H9 (cell line): ENCODE measurements around the gene PRPSAP2. TPM values are rescaled to one million over a fixed set of nuclear protein-coding genes. Genes with fewer than 3 reads are reported as not detected.

Experiments
- DNase-seq: peaks from one replicate; pipeline ENCODE4 v3.0.0-alpha.2; 2017
- H2AFZ ChIP-seq: one replicate; pipeline ENCODE4 v1.6.1; 2013; ENCODE audit warnings: mild to moderate bottlenecking, low read length, control low read depth, moderate library complexity
- H2AK5ac ChIP-seq: 2 replicates; pipeline ENCODE4 v1.6.1; 2013; ENCODE audit warnings: low read length, control low read depth, mixed read lengths; ENCODE audit not compliant: insufficient read length
- H2BK120ac ChIP-seq: one replicate; pipeline ENCODE4 v1.6.1; 2013; ENCODE audit warnings: low read depth, mild to moderate bottlenecking, low read length, control low read depth, inconsistent platforms; ENCODE audit not compliant: poor library complexity, severe bottlenecking
- H2BK12ac ChIP-seq: 2 replicates; pipeline ENCODE4 v1.6.1; 2013; ENCODE audit warnings: low read length, control low read depth, mixed read lengths, low read depth; ENCODE audit not compliant: insufficient read length
- H2BK15ac ChIP-seq: 2 replicates; pipeline ENCODE4 v1.6.1; 2013; ENCODE audit warnings: low read depth, low read length, control low read depth
- H2BK20ac ChIP-seq: one replicate; pipeline ENCODE4 v1.6.1; 2013; ENCODE audit warnings: low read depth, mild to moderate bottlenecking, low read length, control low read depth, inconsistent platforms; ENCODE audit not compliant: poor library complexity, severe bottlenecking
- H2BK5ac ChIP-seq: 2 replicates; pipeline ENCODE4 v1.6.1; 2013; ENCODE audit warnings: low read length, control low read depth, mixed read lengths; ENCODE audit not compliant: insufficient read length
- H3K14ac ChIP-seq: 2 replicates; pipeline ENCODE4 v1.6.1; 2013; ENCODE audit warnings: low read length, control low read depth; ENCODE audit not compliant: insufficient read depth
- H3K18ac ChIP-seq: 2 replicates; pipeline ENCODE4 v1.6.1; 2013; ENCODE audit warnings: low read depth, mild to moderate bottlenecking, mixed read lengths, low read length, control low read depth; ENCODE audit not compliant: insufficient read length
- H3K23ac ChIP-seq: 2 replicates; pipeline ENCODE4 v1.6.1; 2013; ENCODE audit warnings: low read length, control low read depth, mixed read lengths, low read depth; ENCODE audit not compliant: insufficient read length
- H3K23me2 ChIP-seq: 2 replicates; pipeline ENCODE4 v1.6.1; 2013; ENCODE audit warnings: low read depth, mild to moderate bottlenecking, mixed read lengths, low read length, control low read depth; ENCODE audit not compliant: insufficient read length, poor library complexity, severe bottlenecking
- H3K27ac ChIP-seq: 2 replicates; pipeline ENCODE4 v1.5.1; 2013; ENCODE audit warnings: low read length, control low read depth, mixed read lengths, low read depth; ENCODE audit not compliant: insufficient read length
- H3K27me3 ChIP-seq: 2 replicates; pipeline ENCODE4 v1.6.1; 2013; ENCODE audit warnings: low read length, control low read depth, inconsistent platforms; ENCODE audit not compliant: insufficient read depth
- H3K4ac ChIP-seq: 2 replicates; pipeline ENCODE4 v1.6.1; 2013; ENCODE audit warnings: low read depth, mild to moderate bottlenecking, control low read depth, inconsistent platforms, low read length, moderate library complexity
- H3K4me1 ChIP-seq: 2 replicates; pipeline ENCODE4 v1.6.1; 2013; ENCODE audit warnings: low read length, control low read depth, inconsistent platforms; ENCODE audit not compliant: insufficient read depth
- H3K4me2 ChIP-seq: 2 replicates; pipeline ENCODE4 v1.6.1; 2013; ENCODE audit warnings: low read length, control low read depth, mixed read lengths; ENCODE audit not compliant: insufficient read length, insufficient read depth
- H3K56ac ChIP-seq: 2 replicates; pipeline ENCODE4 v1.6.1; 2013; ENCODE audit warnings: low read depth, mild to moderate bottlenecking, mixed read lengths, low read length, control low read depth; ENCODE audit not compliant: insufficient read length
- H3K79me1 ChIP-seq: 2 replicates; pipeline ENCODE4 v1.6.1; 2013; ENCODE audit warnings: low read depth, mild to moderate bottlenecking, moderate library complexity, low read length, control low read depth, inconsistent platforms; ENCODE audit not compliant: insufficient read depth, poor library complexity, severe bottlenecking
- H3K79me2 ChIP-seq: 2 replicates; pipeline ENCODE4 v1.6.1; 2013; ENCODE audit warnings: low read length, control low read depth, inconsistent platforms; ENCODE audit not compliant: insufficient read depth
- H3K9ac ChIP-seq: 2 replicates; pipeline ENCODE4 v1.6.1; 2013; ENCODE audit warnings: low read length, control low read depth, mixed read lengths; ENCODE audit not compliant: insufficient read length; ENCODE audit errors: extremely low read depth
- H3K9me3 ChIP-seq: one replicate; pipeline ENCODE4 v1.6.1; 2013; ENCODE audit warnings: low read depth, low read length, inconsistent platforms; ENCODE audit not compliant: control insufficient read depth
- H3T11ph ChIP-seq: one replicate; pipeline ENCODE4 v1.6.1; 2013; ENCODE audit warnings: mild to moderate bottlenecking, low read length, control low read depth, inconsistent platforms
- H4K20me1 ChIP-seq: one replicate; pipeline ENCODE4 v1.6.1; 2013; ENCODE audit not compliant: control insufficient read depth, insufficient read length, insufficient read depth
- H4K5ac ChIP-seq: 2 replicates; pipeline ENCODE4 v1.6.1; 2013; ENCODE audit warnings: low read depth, mild to moderate bottlenecking, mixed read lengths, low read length, control low read depth; ENCODE audit not compliant: insufficient read length
- H4K8ac ChIP-seq: replicated peaks from 2 replicates; pipeline ENCODE4 v1.6.1; 2013; ENCODE audit warnings: low read length, control low read depth, mixed read lengths, low read depth; ENCODE audit not compliant: insufficient read length
- H4K91ac ChIP-seq: 2 replicates; pipeline ENCODE4 v1.6.1; 2013; ENCODE audit warnings: low read depth, mild to moderate bottlenecking, moderate library complexity, mixed read lengths, low read length, control low read depth; ENCODE audit not compliant: insufficient read length
- H3K27ac Mint-ChIP-seq, 3 experiments: 2 replicates in 2 of 3; 3 replicates in 1 of 3; pipeline ENCODE4 v1.8.0; 2020 to 2021; ENCODE audit warnings: mixed read lengths in 3 of 3, mild to moderate bottlenecking in 1 of 3, moderate library complexity in 1 of 3
- H3K27me3 Mint-ChIP-seq: 2 replicates; pipeline ENCODE4 v1.8.0; 2021; ENCODE audit warnings: low read depth, mild to moderate bottlenecking, moderate library complexity, mixed read lengths
- H3K36me3 Mint-ChIP-seq, 3 experiments: 2 replicates in 2 of 3; 3 replicates in 1 of 3; pipeline ENCODE4 v1.8.0; 2020 to 2021; ENCODE audit warnings: low read depth in 3 of 3, mixed read lengths in 3 of 3; ENCODE audit not compliant: insufficient read depth in 1 of 3
- H3K4me1 Mint-ChIP-seq, 2 experiments: 2 replicates each; pipeline ENCODE4 v1.8.0; 2020; ENCODE audit warnings: mixed read lengths in 2 of 2
- H3K4me3 Mint-ChIP-seq, 2 experiments: 2 replicates in 1 of 2; 3 replicates in 1 of 2; pipeline ENCODE4 v1.8.0; 2020 to 2021; ENCODE audit warnings: mild to moderate bottlenecking in 2 of 2, mixed read lengths in 2 of 2, moderate library complexity in 1 of 2
- H3K9me3 Mint-ChIP-seq, 2 experiments: 2 replicates in 1 of 2; 3 replicates in 1 of 2; pipeline ENCODE4 v1.8.0; 2020; ENCODE audit warnings: mild to moderate bottlenecking in 2 of 2, mixed read lengths in 2 of 2, moderate library complexity in 1 of 2
- WGBS: extraction: QIAGEN DNeasy Blood & Tissue Kit; methylation state at CpG from one replicate; pipeline ENCODE4 v1.1.7; 2013; ENCODE audit warnings: missing lambda C conversion rate, low lambda C conversion rate, mixed read lengths; ENCODE audit not compliant: insufficient read length; ENCODE audit errors: extremely low coverage; 5-methylcytosine and 5-hydroxymethylcytosine counted together
- total RNA-seq: library from RNA; stranded (reverse); gene quantifications from 2 replicates; pipeline ENCODE4 v1.2.1, GENCODE V29; 2021
- TF ChIP-seq, protein P1 (sequence below): fragments of 200-600 bp; sonication (generic); conservative IDR thresholded peaks from 3 replicates; pipeline ENCODE4 v1.8.0; 2021; ENCODE audit warnings: antibody characterized with exemption, mild to moderate bottlenecking

Gene PRPSAP2
- total RNA-seq, 1 experiment from 2014 or later: 58.0 TPM

- Histone ChIP-seq H4K8ac (no peak overlapping the region), H3K4me2 (no peak overlapping the region), H3K79me1 (no peaks in the 10 kb centered on the region), H3K14ac (no peak overlapping the region), H2BK20ac (no peak overlapping the region), H3K9ac (no peak overlapping the region), H3K23ac (no peak overlapping the region), H3K4me1 (no peaks in the 10 kb centered on the region), H2BK15ac (no peak overlapping the region), H2BK120ac (no peak overlapping the region), H2AK5ac (no peak overlapping the region), H2BK12ac (no peak overlapping the region), H3K18ac (no peak overlapping the region), H2BK5ac (no peak overlapping the region), H3K9me3 (no peaks in the 10 kb centered on the region), H3K79me2 (no peaks in the 10 kb centered on the region), H4K20me1 (no peaks in the 10 kb centered on the region), H3K27ac (no peak overlapping the region), H3K4ac (no peak overlapping the region), H2AFZ (no peak overlapping the region), H3K27me3 (no peaks in the 10 kb centered on the region), H3K56ac (no peak overlapping the region), H3T11ph (no peak overlapping the region), H4K5ac (no peak overlapping the region), H3K23me2 (no peaks in the 10 kb centered on the region), H4K91ac (no peak overlapping the region)
- H3K4me3 Mint-ChIP-seq: no peak overlapping the region
- WGBS: no CpG with 5 or more reads among the region's 7 CpGs
- TF ChIP-seq, protein P1, sequence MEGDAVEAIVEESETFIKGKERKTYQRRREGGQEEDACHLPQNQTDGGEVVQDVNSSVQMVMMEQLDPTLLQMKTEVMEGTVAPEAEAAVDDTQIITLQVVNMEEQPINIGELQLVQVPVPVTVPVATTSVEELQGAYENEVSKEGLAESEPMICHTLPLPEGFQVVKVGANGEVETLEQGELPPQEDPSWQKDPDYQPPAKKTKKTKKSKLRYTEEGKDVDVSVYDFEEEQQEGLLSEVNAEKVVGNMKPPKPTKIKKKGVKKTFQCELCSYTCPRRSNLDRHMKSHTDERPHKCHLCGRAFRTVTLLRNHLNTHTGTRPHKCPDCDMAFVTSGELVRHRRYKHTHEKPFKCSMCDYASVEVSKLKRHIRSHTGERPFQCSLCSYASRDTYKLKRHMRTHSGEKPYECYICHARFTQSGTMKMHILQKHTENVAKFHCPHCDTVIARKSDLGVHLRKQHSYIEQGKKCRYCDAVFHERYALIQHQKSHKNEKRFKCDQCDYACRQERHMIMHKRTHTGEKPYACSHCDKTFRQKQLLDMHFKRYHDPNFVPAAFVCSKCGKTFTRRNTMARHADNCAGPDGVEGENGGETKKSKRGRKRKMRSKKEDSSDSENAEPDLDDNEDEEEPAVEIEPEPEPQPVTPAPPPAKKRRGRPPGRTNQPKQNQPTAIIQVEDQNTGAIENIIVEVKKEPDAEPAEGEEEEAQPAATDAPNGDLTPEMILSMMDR: no peak
- peaks cover 5 to 47% (median 37%) of the 10 kb centered on the region in 3 experiments; a peak in 6 of 7 replicates for H3K36me3 Mint-ChIP-seq
- no peak overlapping the region; a peak in 1 of 7 replicates for H3K27ac Mint-ChIP-seq
- H3K9me3 Mint-ChIP-seq: no peaks in the 10 kb centered on the region
- DNase-seq: no peak
- peaks cover 22 to 33% of the 10 kb centered on the region in 2 experiments for H3K4me1 Mint-ChIP-seq
- no peaks in the 10 kb centered on the region for H3K27me3 Mint-ChIP-seq
Observed at GRCh38 chr17:18971801-18972200, 113.9 kb downstream of the PRPSAP2 start.
